Measurements from ENCODE around the gene GNAO1. TPM values are rescaled to one million over a fixed set of nuclear protein-coding genes. Genes with fewer than 3 reads are reported as not detected.

The GNAO1 gene
- total and polyA plus RNA-seq, 2 of the 13 experiments (the other 11 are each of a cell fraction or from before 2014, with no cell fraction given), result not detected

DNA sequence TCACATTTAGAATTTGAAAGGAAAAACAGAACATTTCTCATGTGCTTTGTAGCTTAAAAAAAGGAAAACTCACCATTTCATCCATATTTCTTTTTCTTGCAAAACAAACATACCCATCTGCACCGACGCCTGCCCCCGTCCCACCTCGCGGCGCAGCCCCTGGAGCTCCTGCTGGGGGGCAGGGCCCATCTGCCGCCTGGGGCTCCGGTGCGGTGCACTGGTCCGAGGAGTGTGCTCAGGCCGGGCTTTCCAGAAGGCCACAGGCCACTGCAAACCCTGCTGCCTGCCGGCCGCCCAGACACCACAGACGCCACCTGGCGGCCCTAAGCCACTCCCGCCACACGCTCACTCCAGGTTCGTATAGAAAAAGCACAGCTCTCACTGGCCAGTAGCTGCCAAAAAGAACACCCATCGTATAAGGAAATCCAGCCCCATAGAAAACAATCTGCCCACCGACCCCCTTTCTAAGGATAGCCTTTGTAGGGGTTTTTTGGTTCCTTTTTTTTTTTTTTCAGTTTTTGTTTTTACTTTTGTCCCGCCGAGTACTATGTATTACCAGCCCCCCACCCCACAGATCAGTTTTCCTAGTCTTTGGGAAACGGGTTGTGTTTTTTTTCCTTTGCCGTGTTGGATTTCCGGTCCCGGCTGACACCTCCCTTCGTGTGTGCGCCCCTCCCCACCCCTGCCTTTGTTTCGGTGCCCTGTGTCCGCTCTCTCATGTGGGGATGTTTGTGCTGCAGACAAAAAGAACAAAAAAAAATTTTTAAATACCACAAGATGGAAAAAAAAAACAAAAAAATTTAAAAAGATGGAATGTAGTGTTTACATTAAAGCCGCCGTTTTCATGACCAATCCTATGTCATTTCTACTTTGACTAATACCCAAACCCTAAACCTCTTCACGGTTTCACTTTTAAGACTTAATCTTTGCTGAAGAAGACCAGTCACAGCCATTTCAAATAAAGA, 165.3 kb downstream of the GNAO1 start (continued):
- TF ChIP-seq ONECUT2 (CRISPR knock-in tag; IDR thresholded peaks at IDR 0.05), result peak; percentile 8; the same call in 1 of the 2 replicates
- peak; percentile 66; the same call in 1 of the 2 replicates for TF ChIP-seq ZNF782 (CRISPR knock-in tag; IDR thresholded peaks at IDR 0.05; ENCODE audit: borderline replicate concordance)
- 0 out of 2 replicates have a peak, but pooled peaks have one; percentile 7 for TF ChIP-seq NAIF1 (CRISPR knock-in tag; IDR thresholded peaks at IDR 0.05; ENCODE audit: borderline replicate concordance)
- TF ChIP-seq HDAC1 (CRISPR knock-in tag; IDR thresholded peaks at IDR 0.05), result peak; percentile 57; the same call in 1 of the 2 replicates
- TF ChIP-seq PRPF4 (IDR thresholded peaks at IDR 0.05; ENCODE audit: low read depth, low read length, poor library complexity, severe bottlenecking), result no peak
- TF ChIP-seq KLF13 (CRISPR knock-in tag; IDR thresholded peaks at IDR 0.05), result no peak
- TF ChIP-seq CBFB (CRISPR knock-in tag; IDR thresholded peaks at IDR 0.05), result 0 out of 2 replicates have a peak, but pooled peaks have one; percentile 39
- TF ChIP-seq ZNF556 (CRISPR knock-in tag; IDR thresholded peaks at IDR 0.05; ENCODE audit: borderline replicate concordance), result peak; percentile 82; the same call in 1 of the 2 replicates
- no peak for TF ChIP-seq SIX4 (CRISPR knock-in tag; IDR thresholded peaks at IDR 0.05)
- TF ChIP-seq, protein P1, sequence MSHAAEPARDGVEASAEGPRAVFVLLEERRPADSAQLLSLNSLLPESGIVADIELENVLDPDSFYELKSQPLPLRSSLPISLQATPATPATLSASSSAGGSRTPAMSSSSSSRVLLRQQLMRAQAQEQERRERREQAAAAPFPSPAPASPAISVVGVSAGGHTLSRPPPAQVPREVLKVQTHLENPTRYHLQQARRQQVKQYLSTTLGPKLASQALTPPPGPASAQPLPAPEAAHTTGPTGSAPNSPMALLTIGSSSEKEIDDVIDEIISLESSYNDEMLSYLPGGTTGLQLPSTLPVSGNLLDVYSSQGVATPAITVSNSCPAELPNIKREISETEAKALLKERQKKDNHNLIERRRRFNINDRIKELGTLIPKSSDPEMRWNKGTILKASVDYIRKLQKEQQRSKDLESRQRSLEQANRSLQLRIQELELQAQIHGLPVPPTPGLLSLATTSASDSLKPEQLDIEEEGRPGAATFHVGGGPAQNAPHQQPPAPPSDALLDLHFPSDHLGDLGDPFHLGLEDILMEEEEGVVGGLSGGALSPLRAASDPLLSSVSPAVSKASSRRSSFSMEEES (CRISPR knock-in tag; IDR thresholded peaks at IDR 0.05), result 0 out of 2 replicates have a peak, but pooled peaks have one; percentile 20
- peak; percentile 39; the same call in 1 of the 2 replicates for TF ChIP-seq FOXC1 (CRISPR knock-in tag; IDR thresholded peaks at IDR 0.05; ENCODE audit: borderline replicate concordance)
- TF ChIP-seq SAP130 (CRISPR knock-in tag; IDR thresholded peaks at IDR 0.05; ENCODE audit: low read depth), result peak; percentile 85
- TF ChIP-seq MAFK (conservative IDR thresholded peaks at IDR 0.05 in 1 of 2, IDR thresholded peaks at IDR 0.05 in 1 of 2; ENCODE audit: low read length in 2 of 2), result no peak
- no peak for TF ChIP-seq ZNF839 (CRISPR knock-in tag; IDR thresholded peaks at IDR 0.05; ENCODE audit: borderline replicate concordance)
- TF ChIP-seq, protein P2, sequence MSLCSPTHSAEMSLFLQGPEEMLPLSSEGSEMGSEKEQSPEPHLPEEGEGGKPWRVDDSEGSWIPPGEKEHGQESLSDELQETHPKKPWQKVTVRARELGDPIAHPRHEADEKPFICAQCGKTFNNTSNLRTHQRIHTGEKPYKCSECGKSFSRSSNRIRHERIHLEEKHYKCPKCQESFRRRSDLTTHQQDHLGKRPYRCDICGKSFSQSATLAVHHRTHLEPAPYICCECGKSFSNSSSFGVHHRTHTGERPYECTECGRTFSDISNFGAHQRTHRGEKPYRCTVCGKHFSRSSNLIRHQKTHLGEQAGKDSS (CRISPR knock-in tag; IDR thresholded peaks at IDR 0.05; ENCODE audit: borderline replicate concordance, low read depth), result peak; percentile 91
- TF ChIP-seq ELF3 (CRISPR knock-in tag; IDR thresholded peaks at IDR 0.05), result peak; percentile 68
- TF ChIP-seq ARNT2 (CRISPR knock-in tag; IDR thresholded peaks at IDR 0.05; ENCODE audit: low read depth), result peak; percentile 76
- peak; percentile 85 for TF ChIP-seq ZSCAN31 (CRISPR knock-in tag; IDR thresholded peaks at IDR 0.05; ENCODE audit: low read depth)
- peak; percentile 31; the same call in 1 of the 2 replicates for TF ChIP-seq RFXANK (CRISPR knock-in tag; IDR thresholded peaks at IDR 0.05)
- peak; percentile 87; the same call in 1 of the 2 replicates for TF ChIP-seq ATF7-NPFF (CRISPR knock-in tag; IDR thresholded peaks at IDR 0.05; ENCODE audit: low read depth)
- TF ChIP-seq CHCHD3 (CRISPR knock-in tag; IDR thresholded peaks at IDR 0.05), result no peak
- TF ChIP-seq RXRB (CRISPR knock-in tag; IDR thresholded peaks at IDR 0.05; ENCODE audit: borderline replicate concordance), result peak; percentile 77; the same call in 1 of the 2 replicates
- TF ChIP-seq, protein P3, sequence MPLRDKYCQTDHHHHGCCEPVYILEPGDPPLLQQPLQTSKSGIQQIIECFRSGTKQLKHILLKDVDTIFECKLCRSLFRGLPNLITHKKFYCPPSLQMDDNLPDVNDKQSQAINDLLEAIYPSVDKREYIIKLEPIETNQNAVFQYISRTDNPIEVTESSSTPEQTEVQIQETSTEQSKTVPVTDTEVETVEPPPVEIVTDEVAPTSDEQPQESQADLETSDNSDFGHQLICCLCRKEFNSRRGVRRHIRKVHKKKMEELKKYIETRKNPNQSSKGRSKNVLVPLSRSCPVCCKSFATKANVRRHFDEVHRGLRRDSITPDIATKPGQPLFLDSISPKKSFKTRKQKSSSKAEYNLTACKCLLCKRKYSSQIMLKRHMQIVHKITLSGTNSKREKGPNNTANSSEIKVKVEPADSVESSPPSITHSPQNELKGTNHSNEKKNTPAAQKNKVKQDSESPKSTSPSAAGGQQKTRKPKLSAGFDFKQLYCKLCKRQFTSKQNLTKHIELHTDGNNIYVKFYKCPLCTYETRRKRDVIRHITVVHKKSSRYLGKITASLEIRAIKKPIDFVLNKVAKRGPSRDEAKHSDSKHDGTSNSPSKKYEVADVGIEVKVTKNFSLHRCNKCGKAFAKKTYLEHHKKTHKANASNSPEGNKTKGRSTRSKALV (CRISPR knock-in tag; IDR thresholded peaks at IDR 0.05), result no peak
- 0 out of 2 replicates have a peak, but pooled peaks have one; percentile 45 for TF ChIP-seq FIP1L1 (IDR thresholded peaks at IDR 0.05; ENCODE audit: borderline replicate concordance, insufficient read depth, low read depth, low read length)
- peak; percentile 65 for TF ChIP-seq ASH2L (IDR thresholded peaks at IDR 0.05; ENCODE audit: insufficient read length, low read depth, low read length)

All from HepG2 (cell line).